HepG2 (cell line): ENCODE measurements around the gene CIAO3. TPM values are rescaled to one million over a fixed set of nuclear protein-coding genes. Genes with fewer than 3 reads are reported as not detected.

Experiments
- HNF1A ChIP-seq, 2 experiments: sonication (generic) in 1 of 2; formaldehyde crosslinking in 1 of 2; IDR thresholded peaks; 2 replicates each; pipeline versions ENCODE4 v1.4.0 to v1.6.1; 2016 to 2020; ENCODE audit warnings: borderline replicate concordance in 1 of 2, low read depth in 1 of 2, mild to moderate bottlenecking in 1 of 2, missing genetic modification reagents in 1 of 2
- NFE2 ChIP-seq: sonication (generic); formaldehyde crosslinking; IDR thresholded peaks from 2 replicates; pipeline ENCODE4 v1.4.0; 2020; ENCODE audit warnings: missing genetic modification reagents
- PAX8 ChIP-seq: sonication (generic); formaldehyde crosslinking; IDR thresholded peaks from 2 replicates; pipeline ENCODE4 v1.8.0; 2022; ENCODE audit warnings: mild to moderate bottlenecking, missing genetic modification reagents, borderline replicate concordance
- SNAPC4 ChIP-seq: sonication (generic); formaldehyde crosslinking; IDR thresholded peaks from 2 replicates; pipeline ENCODE4 v1.4.0; 2020; ENCODE audit warnings: mild to moderate bottlenecking, missing genetic modification reagents
- THYN1 ChIP-seq: sonication (generic); formaldehyde crosslinking; IDR thresholded peaks from 2 replicates; pipeline ENCODE4 v1.8.1; 2023; ENCODE audit warnings: low read depth, mild to moderate bottlenecking, moderate library complexity, missing genetic modification reagents, borderline replicate concordance
- polyA plus RNA-seq, 8 experiments: library from polyadenylated mRNA; depleted of rRNA in 3 of 8; stranded (reverse) in 7 of 8; unstranded in 1 of 8; fragments of >200 nt; fragmentation: Illumina TruSeq in 4 of 8; extraction: Trizol in 4 of 8; gene quantifications; 2 replicates each; pipeline versions ENCODE4 v1.2.1 to v1.2.3, GENCODE V29; 2011 to 2016; ENCODE audit warnings: low read depth in 4 of 8, missing spikeins in 1 of 8, mixed read lengths in 1 of 8; ENCODE audit not compliant: insufficient read depth in 1 of 8
- total RNA-seq, 5 experiments: library from RNA; depleted of rRNA; stranded (reverse); fragments of >200 nt; fragmentation: Illumina TruSeq; extraction: Trizol; gene quantifications; 2 replicates each; pipeline ENCODE4 v1.2.3, GENCODE V29; 2016; ENCODE audit warnings: low read depth in 1 of 5
- TF ChIP-seq, protein P1 (sequence below): sonication (generic); IDR thresholded peaks from 2 replicates; pipeline ENCODE4 v1.6.1; 2016; ENCODE audit warnings: low read depth, borderline replicate concordance
- TF ChIP-seq, protein P2 (sequence below): IDR thresholded peaks from 2 replicates; pipeline ENCODE4 v1.6.1; 2016; ENCODE audit warnings: low read depth, missing genetic modification reagents, missing compliant biosample characterization
- TF ChIP-seq, protein P3 (sequence below): sonication (generic); formaldehyde crosslinking; IDR thresholded peaks from 2 replicates; pipeline ENCODE4 v1.8.1; 2023; ENCODE audit warnings: mild to moderate bottlenecking, inconsistent platforms, moderate library complexity, missing genetic modification reagents, borderline replicate concordance

The CIAO3 gene
- total and polyA plus RNA-seq, 2 of the 13 experiments (the other 11 are each of a cell fraction or from before 2014, with no cell fraction given) = 21.7 to 25.0 TPM

DNA sequence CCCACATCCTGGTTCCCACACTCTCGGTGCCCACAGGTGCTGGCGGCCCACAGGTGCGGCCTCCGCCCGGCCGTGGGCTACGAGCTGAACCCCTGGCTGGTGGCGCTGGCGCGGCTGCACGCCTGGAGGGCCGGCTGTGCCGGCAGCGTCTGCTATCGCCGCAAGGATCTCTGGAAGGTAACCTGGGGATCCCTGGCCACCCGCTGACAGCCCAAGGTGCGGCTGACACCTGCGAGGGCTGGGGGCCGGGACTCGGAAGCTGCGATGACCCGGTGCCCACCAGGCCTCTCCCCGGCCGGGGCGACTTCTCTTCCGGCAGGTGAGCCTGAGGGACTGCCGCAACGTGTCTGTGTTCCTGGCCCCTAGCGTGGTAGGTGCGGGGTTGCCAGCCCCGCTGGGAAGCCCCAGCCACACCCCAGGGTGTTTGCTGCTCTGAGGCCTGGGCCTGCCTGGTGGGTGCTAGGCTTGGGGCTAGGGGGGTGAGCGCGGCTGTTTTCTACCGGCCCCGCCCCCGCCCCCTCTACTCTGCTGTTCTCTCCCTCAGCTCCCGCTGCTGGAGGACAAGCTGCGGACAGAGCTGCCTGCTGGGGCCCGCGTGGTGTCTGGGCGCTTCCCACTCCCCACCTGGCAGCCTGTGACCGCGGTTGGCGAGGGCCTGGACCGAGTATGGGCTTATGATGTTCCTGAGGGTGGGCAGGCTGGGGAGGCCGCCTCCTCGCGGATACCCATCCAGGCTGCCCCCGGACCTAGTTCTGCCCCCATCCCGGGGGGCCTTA lies 18.8 kb downstream of the CIAO3 start (continued):
- no peak for TF ChIP-seq SNAPC4 (CRISPR knock-in tag)
- TF ChIP-seq NFE2 (CRISPR knock-in tag) = no peak
- TF ChIP-seq, protein P1, sequence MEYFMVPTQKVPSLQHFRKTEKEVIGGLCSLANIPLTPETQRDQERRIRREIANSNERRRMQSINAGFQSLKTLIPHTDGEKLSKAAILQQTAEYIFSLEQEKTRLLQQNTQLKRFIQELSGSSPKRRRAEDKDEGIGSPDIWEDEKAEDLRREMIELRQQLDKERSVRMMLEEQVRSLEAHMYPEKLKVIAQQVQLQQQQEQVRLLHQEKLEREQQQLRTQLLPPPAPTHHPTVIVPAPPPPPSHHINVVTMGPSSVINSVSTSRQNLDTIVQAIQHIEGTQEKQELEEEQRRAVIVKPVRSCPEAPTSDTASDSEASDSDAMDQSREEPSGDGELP = no peak
- no peak for TF ChIP-seq THYN1 (CRISPR knock-in tag)
- TF ChIP-seq PAX8 (CRISPR knock-in tag) = no peak
- TF ChIP-seq, protein P2, sequence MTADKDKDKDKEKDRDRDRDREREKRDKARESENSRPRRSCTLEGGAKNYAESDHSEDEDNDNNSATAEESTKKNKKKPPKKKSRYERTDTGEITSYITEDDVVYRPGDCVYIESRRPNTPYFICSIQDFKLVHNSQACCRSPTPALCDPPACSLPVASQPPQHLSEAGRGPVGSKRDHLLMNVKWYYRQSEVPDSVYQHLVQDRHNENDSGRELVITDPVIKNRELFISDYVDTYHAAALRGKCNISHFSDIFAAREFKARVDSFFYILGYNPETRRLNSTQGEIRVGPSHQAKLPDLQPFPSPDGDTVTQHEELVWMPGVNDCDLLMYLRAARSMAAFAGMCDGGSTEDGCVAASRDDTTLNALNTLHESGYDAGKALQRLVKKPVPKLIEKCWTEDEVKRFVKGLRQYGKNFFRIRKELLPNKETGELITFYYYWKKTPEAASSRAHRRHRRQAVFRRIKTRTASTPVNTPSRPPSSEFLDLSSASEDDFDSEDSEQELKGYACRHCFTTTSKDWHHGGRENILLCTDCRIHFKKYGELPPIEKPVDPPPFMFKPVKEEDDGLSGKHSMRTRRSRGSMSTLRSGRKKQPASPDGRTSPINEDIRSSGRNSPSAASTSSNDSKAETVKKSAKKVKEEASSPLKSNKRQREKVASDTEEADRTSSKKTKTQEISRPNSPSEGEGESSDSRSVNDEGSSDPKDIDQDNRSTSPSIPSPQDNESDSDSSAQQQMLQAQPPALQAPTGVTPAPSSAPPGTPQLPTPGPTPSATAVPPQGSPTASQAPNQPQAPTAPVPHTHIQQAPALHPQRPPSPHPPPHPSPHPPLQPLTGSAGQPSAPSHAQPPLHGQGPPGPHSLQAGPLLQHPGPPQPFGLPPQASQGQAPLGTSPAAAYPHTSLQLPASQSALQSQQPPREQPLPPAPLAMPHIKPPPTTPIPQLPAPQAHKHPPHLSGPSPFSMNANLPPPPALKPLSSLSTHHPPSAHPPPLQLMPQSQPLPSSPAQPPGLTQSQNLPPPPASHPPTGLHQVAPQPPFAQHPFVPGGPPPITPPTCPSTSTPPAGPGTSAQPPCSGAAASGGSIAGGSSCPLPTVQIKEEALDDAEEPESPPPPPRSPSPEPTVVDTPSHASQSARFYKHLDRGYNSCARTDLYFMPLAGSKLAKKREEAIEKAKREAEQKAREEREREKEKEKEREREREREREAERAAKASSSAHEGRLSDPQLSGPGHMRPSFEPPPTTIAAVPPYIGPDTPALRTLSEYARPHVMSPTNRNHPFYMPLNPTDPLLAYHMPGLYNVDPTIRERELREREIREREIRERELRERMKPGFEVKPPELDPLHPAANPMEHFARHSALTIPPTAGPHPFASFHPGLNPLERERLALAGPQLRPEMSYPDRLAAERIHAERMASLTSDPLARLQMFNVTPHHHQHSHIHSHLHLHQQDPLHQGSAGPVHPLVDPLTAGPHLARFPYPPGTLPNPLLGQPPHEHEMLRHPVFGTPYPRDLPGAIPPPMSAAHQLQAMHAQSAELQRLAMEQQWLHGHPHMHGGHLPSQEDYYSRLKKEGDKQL (CRISPR knock-in tag) = no peak
- TF ChIP-seq, protein P3, sequence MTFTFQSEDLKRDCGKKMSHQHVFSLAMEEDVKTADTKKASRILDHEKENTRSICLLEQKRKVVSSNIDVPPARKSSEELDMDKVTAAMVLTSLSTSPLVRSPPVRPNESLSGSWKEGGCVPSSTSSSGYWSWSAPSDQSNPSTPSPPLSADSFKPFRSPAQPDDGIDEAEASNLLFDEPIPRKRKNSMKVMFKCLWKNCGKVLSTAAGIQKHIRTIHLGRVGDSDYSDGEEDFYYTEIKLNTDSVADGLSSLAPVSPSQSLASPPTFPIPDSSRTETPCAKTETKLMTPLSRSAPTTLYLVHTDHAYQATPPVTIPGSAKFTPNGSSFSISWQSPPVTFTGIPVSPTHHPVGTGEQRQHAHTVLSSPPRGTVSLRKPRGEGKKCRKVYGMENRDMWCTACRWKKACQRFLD (CRISPR knock-in tag) = no peak
- TF ChIP-seq HNF1A (IDR thresholded peaks at IDR 0.05; ENCODE audit: low read depth) = no peak
- no peak for TF ChIP-seq HNF1A (CRISPR knock-in tag; IDR thresholded peaks at IDR 0.05; ENCODE audit: borderline replicate concordance)
